NCI-H1436 (cell line): ENCODE data around the gene RAPGEF5.

Source experiments
- DNase-seq: peaks from one replicate; lab custom pipeline; 2025; lab: John Stamatoyannopoulos, UW

Gene RAPGEF5

DNA sequence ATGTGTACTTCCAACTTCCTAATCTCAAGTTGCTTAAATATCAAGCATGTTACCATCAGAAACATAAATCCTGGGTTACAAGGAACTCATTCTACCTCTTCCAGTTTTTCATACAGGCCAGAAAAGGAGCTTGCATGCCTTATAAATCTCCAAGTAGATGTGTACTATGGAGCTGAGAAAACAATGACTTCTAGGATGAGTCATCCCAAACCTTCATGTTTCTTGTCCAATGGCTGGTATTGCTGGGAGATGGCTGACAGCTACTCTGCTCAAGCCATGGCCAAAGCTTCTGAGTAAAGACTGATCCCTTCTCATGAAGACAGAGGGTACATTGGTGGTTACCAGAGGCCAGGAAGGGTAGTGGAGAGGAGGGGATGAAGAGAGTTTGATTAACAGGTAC lies 8.6 kb downstream of the RAPGEF5 start:
- no peak for DNase-seq

DNA sequence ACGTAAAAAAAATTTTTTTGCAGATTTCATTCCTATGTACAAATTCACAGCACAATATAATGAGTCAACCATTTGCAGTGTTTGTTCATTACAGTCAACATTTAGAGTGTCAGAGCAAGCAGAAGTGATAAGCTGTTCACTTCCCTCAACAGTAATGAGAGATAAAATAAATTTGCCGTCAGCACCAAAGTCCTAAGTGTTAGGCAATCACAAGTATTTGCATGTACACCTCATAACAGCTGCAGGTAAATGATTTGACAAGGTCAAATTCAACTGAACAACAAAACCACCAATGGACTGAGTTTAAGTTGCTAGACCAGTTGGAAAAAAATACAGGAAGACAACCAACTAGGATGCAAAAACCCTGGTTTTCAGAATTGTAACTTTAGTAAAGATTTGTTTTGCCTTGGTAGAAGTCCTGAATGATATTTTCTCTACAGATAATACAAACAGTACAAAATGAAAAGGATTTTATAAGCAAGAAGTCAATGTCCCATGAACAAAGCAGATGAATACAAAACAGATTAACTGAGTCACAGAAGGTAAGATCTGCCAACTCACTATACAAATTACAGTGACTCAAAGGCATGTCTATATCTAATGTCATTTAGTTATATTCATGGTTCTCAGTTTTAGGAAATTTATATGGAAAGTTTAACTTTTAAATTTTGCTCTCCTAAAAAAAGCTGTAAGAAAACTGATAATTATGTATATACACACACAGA lies 10.4 kb downstream of the RAPGEF5 start:
- no peak for DNase-seq

DNA sequence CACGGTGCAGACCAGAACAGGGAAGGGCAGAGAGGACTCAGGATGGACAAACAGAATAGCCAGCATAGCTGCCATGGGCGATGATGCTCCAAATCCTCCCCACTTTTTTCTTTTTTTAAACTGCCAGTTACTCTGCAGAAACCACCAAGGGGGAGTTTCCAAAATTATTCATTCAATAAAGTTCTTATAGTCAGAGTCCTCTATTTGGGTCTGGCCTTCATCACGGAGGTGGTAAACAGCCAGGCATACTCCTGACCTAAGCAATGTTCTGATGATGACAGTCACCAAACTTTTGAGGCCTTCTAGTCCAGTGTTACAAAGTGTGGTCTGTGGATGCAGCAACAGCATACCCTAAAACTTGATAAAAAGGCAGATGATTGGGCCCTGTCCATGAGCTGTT lies 12.3 kb downstream of the RAPGEF5 start:
- DNase-seq: no peak

DNA sequence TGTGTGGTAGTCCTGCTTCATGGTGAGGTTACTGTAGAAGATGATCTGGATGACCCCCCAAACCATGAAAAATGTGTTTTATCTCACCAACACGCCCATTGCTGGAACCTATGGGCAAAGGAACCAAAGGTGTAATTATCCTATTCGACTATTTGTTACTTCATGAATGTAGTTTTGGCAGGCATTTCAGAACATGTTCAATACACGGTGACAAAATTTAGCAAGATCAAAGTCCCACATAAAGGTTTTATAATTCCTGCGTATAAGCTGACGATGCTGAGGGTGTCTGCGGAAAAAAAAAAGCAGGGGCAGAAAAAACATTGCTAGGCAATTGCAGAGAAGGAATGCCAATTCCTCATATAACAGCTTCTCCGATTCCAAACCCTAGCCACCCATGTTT lies 13.3 kb downstream of the RAPGEF5 start:
- no peak for DNase-seq

DNA sequence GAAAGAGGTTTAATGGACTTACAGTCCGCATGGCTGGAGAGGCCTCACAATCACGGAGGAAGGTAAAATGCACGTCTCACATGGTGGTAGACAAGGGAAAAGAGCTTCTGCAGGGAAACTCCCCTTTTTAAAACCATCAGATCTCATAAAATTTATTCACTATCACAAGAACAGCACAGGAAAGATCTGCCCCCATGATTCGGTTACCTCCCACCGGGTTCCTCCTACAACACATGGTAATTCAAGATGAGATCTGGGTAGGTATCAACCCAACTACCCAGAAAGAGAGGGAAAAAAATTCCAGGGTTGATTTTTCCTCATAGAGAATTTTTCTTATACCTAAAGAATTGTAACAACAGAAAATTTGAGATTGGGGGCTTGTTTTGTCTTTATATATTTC lies 13.9 kb downstream of the RAPGEF5 start:
- no peak for DNase-seq

DNA sequence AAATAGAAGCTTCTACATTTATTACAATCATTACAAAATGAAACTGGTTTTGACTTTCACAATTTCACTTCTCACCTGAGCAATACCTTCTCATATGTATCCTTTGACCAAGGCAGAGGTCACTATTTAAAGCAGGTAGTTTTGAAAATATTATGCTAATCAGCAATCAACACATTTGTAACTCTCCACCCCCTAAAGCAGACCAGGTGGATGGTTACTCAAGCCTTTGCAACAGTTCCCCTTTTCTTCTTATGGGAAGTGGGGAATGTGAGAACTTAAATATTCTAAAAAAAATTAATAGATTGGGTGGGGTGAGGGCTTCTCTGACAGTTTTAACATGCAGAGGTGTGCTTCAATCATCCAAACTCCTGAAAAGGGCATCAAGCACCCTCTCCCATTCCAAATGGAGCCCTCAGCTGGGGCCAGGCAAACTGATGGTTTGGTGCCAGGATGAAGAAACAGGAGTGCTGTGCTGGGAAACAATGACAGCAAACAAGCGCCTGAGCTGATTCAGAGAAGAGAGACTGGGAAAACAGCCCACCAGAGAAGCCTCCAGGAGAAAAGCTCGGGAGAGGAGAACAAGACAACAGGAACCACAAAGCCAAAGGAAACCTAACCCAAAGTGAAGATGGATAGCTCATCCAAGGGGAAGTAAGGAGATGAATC lies 17.1 kb downstream of the RAPGEF5 start:
- no peak for DNase-seq

DNA sequence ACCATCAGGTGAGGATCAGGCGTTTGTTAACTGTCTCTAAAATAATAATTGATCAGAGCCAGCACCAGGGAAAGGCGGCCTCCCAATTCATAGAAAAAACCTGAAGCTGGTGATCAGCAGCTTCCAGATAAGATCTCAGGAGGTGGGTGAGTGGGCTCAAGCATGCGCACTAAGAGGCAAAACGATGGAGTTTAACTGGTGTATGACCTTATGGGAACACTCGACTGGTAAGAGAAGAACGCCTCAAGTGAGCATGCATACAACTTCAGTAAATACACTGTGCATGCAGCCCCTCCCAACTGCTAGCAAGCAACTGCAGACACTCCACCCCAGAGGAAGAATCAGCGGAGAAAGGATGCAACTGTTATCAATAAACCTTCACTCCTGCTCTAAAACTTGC lies 18.1 kb downstream of the RAPGEF5 start:
- no peak for DNase-seq

DNA sequence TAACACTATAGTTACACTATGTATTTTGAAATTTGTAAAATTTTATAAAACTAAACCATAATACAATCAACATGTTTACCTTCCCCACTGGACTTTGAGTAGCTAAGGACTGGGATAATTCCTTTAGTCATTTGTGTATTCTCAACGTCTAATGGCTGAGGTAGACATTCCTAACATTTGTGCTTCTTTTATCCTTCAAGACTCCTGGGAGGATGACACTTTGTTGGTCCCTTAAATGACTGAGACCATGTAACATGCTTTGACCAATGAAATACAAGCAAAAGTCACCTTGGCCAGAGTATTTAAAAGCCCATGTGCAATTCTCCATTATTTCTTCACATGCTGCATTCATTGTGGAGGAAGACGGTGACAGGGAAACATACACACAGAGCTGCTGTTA lies 18.5 kb downstream of the RAPGEF5 start:
- no peak for DNase-seq

DNA sequence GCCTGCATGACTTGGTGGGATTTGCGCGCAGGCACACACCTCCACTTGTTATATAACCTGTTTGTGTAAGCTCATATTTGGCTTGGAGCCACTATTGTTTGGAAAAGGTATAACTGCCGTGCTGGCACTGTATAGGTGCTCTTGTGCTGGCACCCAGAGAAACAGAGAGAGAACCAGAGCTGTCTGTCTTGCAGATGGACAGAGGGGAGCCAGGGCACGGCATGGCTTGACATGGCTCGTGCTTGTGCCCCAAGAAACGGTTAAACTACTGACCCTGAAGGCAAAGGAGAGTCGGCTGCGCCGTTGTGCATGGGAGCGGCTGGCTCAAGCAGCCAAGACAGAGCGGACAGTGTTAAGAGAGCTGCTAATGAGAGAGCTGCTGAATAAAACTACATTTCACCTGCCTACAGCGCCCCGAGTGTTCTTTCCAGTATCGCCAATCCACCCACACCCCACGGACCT lies 23.2 kb downstream of the RAPGEF5 start:
- DNase-seq: no peak

DNA sequence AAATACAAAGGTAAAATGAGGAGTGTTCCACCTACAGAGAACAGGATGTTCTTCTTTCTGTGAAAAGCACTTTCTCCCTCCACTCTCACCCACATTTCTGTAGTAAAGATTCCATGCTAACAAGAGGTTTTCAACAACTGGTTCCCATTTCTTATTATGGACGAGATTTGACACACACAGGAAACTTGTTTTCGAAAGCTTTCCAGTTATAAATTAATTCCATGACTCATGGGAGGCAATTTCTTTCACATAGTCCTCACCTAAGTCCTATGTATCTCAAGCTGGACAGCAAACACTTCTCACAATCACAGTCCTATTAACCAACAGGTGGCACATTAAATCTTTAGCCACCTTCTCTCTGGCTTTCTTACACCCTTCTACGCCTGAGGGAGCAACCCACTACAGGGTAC lies 24.5 kb downstream of the RAPGEF5 start:
- DNase-seq: no peak

DNA sequence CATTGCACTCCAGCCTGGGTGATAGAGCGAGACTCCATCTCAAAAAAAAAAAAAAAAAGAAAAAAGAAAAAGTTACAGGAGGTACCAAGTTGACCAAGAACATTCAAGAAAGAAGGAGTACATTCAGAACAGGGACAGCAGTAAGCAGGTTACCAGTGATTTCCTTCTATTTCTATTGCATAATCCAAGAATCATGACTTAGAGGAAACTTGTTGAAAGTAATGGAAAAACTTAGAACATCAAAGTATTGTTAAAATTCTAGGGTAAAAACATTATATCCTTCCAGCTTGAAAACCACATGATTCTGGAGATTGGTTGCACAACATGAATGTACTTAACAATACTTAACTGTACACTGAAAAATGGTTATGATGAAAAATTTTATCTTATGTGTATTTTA lies 25.2 kb downstream of the RAPGEF5 start:
- no peak for DNase-seq

DNA sequence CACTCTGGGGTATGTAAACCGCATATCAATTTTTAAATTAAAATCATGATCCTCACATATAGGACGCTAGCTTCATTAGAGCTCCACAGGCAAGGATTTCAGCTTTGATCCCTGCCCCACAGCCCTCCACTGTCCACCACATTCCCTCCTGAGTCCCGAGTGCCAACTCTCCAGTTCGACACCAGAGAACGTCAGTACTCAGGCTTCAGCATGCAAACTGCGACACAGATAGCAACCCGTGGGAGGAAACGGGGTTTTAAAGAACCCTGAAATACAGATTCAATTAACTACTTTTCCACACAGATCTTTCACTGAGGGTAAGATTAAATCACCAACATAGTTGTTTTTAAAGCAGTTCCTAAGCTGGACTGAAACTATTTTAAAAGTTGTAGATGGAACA lies 26.1 kb downstream of the RAPGEF5 start:
- DNase-seq: no peak

DNA sequence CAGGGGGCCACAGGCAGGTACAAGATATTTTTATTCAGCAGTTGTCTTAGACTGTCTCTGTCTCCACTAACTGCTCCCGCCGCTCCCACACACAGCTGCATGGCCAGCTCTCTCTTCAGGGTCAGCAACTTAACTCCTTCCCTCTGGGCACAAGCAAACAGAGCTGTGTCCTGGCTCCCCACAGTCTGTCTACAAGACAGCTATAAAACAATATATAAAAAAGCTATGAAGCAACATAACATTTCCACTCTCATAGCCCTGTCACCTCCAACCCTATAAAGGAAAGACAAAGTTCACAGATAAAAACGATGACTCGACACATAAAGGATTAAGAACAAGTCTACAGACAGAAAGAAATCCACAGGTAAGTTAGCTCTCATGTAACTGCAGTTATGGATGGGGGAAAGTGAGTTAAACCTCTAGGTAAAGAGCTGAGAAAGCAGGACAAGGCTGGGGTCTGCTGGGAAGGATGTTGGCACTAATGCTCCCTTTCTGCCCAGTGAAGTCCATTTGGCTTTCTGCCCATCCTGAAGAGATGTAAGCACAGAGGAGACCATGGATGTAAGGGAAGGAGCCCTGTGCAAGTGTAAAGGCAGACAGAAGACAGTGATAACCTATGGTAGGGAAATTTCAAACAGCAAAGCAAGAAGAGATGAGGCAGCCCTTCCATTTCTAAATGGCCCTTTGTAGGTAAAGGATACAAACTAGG lies 27.0 kb downstream of the RAPGEF5 start:
- no peak for DNase-seq

DNA sequence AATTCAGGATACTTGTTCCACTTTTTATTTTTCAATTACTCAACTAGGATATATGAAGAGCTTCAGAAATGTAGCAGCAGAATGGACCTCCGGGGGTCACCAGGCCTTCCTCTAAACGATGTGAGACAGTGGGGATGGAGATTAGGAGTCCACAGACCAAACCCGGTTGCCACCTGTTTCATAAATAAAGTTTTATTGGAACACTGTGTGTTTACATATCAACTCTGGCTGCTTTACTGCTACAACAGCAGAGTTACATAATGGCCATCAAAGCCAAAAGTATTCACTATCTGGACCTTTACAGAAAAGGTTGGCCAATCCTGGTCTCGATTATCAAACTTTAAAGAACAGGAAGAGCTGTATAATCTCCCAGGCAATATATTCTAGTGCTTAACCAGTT lies 30.8 kb downstream of the RAPGEF5 start:
- DNase-seq: no peak

DNA sequence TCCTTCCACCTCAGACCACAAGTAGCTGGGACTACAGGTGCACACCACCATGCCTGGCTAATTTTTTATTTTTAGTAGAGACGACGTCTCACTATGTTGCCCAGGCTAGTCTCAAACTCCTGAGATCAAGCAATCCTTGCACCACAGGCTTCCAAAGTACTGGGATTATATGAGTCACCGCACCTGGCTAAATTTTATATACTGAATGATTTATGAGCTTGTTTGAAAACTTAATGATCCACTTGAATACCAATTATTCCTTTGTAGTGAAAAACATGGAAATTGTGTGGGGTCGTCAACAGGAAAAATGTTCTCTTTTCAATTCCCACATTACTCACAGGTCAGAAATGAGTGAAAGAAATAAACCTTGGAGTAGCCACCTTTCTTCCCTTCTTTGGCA lies 31.3 kb downstream of the RAPGEF5 start:
- DNase-seq: no peak

DNA sequence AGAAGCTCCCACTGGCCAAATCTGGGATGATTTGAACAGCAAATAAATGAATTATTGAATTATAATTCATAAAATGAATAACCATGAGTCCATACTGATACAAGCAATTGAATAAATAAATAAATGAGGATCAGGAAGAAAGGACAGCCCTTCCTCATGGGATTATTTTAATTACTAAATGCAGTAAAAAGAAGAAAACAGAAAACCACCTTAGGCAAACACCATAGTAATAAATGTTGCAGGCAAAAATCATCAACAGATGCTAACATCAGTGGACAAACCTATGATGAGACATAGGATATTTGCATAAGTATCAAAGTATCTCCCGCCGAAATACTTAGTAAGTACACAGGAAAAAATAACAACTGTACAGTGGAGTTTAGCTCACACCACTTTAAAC lies 33.2 kb downstream of the RAPGEF5 start:
- DNase-seq: no peak

DNA sequence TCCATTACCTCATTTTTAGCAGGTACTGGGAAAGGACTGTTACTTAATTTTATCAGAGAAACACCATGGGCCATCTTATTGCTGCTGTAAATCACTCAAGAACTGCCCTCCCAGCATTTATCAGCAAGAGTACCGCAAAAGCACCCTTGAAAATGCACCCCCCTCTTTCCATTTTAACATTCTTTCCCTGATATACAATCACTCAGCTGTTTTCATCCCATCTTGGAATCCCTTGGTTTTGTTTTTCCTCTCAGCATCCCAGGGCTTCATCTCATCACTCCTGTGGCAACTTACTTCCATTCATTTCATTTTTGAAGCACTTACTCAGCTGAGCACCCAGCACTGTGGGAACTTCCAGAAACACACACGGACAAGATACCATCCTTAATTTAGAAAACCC lies 36.5 kb downstream of the RAPGEF5 start:
- no peak for DNase-seq

DNA sequence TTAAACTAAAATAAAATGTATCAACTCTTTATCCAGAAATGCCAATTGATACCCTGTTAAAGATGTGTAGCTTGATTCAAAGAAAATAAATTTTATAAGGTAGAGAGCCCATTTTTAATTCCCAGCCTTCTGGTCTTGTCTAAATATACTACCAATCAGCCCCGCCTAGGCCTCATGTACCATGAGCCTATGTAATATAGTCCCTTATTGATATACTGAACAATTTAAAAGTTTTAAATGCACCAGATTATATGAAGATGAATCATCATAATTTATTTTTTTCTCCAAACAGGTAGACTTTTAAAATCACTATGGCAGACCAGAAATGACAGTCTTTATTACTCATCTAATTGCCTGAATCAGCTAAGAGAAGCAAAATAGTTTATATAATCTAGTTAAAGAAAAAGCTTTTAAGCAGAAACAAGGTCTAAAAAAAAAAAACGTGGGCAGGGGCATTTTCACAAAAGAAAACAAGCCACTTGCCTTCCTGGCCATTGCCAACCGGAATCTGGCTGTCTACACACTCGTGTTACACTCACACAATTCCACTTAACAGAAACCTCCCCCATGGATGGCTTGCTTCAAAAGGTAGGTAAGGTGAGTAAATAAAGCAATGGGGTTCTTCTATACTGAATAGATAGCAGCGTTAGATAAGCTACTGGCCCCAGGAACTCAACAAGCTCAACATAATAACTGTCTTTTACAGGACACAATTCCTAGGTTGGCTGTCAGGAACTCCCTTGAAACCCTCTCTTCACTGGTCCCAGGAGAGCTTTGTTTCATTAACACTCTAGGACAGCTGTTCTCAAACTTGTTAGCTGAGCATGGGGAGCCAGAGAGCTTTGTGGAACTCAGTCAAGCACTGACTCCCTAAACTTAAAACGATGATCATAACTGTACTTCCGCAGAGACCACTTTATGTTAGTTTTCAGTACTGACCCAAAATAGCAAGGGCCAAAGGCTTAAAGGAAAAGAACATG lies 37.2 kb downstream of the RAPGEF5 start:
- DNase-seq: peak; percentile 79

DNA sequence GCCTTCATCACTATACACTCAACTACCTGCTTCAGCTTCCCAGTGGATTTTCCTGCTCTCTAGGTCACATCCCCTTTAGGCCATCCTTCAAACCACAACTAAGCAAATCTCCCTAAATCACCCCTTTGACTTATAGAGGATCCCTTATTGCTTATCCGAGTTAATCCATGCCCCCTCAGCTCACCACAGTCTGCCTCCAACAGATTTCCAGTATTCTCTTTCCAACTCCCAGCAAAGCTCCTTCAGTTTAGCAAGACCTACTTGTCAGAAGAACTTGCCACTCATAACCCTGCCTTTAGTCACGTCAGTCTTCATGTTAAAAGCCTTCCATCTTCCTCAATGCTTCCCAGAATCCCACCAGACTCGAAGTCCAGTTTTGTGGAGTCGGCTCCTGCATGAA lies 38.6 kb downstream of the RAPGEF5 start:
- DNase-seq: no peak

DNA sequence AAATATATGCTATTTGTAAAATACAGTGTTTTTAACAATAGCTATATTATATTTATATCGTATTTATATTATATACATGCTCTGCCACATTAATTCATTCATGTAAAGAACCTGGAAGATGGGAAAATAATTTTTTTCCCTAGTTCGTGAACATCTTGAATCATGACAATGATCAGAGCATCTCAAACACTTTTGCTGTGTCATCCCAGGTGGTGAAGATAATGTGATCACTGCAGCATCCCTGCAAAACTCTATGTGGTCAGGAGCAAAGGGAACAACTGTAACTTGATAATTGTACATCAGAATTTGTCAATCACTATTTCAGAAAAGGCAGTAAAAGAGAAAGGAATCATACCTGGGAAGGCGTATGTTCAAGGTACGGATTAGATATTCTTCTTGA lies 39.3 kb downstream of the RAPGEF5 start:
- DNase-seq: no peak

DNA sequence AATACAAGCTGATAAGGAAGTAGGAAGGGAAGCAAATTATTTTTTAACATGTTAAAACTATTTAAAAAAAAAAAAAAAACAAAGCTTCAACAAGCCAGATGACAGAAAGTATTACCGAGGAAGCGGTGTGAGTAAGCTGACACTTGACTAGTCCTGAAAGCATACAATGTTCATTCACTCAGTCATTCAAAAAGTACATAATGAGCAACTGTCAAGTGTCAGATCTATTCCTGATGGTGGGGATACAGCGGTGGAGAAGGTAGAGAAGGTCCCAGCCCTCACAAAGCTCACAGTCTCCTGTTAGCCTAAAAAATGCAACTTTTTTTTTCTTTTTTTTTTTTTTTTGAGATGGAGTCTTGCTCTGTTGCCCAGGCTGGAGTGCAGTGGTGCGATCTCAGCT lies 40.0 kb downstream of the RAPGEF5 start:
- no peak for DNase-seq

DNA sequence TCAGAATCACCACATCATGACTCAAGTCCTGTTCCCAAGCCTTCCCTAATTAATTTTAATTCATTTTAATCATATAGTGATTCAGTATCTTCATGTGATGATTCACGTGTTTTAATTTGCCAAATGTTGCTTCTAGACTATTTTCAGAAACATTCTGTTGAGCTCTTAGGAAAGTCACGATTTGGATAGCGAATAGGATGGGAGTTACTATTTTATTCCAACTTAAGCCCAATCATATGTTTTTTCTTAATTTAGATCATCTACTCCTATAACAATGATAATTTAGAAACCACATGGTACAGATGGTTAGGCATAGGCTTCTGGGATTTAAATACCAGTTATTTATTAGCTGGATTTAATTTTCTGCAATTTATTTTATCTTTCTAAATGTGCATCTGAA lies 49.1 kb downstream of the RAPGEF5 start:
- DNase-seq: no peak
